Measurements from ENCODE around the gene PYGB.
A peak's percentile ranks its signal among the peaks of the same experiment; 100 is the strongest.

The PYGB gene

DNA sequence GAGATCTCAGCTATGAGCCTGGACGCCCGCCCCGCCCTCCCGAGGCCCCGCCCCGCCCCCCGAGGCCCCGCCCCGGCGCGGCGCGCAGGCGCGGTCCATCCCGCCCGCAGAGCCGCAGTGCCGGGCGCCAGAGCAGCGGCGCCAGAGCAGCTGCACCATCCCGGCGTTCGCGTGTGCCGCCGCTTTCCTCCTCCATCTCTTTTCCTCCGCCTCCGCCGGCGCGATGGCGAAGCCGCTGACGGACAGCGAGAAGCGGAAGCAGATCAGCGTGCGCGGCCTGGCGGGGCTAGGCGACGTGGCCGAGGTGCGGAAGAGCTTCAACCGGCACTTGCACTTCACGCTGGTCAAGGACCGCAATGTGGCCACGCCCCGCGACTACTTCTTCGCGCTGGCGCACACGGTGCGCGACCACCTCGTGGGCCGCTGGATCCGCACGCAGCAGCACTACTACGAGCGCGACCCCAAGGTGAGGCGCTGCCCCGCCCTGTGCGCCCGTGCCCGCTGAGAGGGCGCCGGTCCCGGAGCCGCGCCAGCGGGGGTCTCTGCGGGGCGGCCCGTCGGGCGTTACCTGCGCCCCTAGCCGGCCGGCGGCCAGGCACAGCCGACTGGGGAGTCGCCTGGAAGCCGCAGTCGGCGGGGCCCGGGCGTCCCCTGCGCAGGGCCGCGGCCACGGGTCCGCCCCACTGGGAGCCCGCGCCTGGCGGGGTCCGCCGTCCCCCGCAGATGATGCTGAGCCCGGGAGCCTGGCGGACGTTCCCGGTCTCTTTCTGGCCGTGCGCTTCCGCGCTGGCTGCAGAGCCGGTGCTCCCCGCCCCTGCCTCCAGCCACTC is at the start of gene PYGB:
Gene PYGB (plus strand): TSS at position 130 of the 830 bp plus-strand sequence. CDS start 94 bp downstream, at position 224.
- DNase-seq: peak; percentile 83

DNA sequence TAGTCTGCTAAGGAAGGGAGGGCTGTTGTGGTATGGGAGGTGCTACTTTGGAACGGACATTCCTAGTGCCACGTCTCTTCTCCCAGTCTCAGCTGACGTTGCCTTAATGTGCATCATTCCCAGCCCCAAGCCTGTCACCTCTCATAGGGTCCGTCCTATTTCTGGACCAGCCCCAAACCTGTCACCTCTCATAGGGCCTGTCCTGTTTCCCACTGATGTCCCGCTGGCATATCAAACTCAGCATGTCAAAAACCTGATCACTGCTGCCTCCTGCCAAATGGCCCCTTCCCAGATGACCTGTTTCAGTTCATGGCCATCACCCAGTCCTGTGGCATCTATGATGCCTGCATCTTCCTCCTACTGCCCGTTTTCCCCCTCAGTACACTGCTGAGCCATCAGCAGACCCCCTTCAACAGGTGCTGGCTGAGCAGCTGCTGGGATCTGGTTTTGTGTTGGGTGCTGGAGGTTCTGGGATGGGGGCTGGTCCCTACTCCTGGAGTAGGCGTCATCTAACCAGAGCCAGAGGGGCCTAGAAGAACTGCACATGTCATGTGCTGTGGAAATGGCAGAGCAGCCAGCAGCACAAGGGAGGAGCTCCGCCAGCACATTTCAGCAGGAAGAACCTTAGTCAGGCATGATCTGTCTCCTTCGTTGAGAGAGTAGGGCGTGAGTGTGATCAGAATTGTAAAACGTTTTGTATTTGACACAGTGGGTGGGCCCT is 49.1 kb upstream of the PYGB start:
- no peak for DNase-seq

DNA sequence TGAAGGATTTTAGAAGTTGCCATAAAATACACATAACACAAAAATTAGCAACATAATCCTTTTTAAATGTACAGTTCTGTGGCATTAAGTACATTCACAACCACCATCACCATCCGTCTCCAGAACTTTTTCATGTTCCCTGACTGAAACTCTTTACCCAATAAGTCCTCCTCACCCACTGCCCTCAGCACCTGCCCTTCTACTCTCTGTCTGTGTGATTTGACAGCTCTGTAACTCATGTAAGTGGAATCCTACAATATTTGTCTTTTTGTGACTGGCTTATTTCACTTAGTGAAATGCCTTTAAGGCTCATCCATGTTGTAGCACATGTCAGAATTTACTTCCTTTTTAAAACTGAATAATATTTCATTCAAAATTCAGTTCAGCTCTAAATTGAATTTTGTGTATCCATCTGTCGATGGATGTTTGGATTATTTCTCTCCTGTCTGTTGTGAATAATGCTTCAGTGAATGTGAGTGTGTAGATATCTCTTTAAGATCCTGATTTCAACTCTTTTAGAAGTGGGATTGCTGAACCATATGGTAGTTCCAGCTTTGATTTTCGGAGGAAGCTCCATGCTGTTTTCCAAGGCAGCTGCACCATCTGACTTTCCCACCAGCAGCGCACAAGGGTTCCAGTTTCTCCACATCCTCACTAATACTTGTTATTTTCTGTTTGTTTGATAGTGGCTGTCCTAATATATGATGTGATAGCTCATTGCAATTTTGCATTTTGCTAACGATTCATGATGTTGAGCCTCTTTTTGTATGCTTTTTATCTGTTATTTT is 48.2 kb upstream of the PYGB start:
- DNase-seq: no peak

DNA sequence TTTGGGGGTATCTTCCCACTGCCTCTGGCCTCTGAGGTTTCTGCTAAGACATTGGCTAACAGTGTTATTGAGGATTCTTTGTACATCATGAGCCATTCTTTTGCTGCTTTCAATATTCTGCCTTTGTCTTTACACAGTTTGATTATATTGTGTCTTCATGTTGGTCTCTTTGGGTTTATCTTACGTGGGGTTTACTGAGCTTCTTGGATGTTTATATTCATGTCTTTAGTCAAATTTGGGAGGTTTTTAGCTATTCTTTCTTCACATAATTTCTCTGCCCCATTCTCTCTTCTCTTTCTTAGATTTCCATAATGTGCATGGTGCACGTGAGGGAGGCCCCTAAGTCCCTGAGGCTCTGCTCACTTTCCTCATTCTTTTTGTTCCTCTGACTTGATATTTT is 44.8 kb upstream of the PYGB start:
- no peak for DNase-seq

DNA sequence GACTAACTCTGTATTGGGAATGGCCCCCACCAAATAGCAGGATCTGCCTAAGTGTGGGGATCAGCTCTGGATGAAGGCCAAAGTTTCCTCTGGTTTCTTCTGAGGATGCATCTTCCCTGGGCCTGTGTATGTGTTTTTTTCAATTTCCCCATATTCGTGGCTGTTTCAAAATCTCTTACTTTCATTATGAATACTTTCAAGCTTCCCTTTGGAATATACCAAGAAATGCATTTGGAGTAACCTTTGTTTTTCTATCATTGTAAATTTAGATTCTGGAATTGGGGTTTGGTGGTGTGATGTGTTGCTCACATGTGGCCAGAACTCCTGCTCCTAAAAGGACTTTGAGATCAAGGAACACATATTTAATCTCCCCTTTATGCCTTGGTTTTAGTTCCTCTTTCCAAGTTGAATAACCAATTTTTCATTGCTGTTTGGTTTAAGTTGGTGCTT is 44.0 kb upstream of the PYGB start:
- DNase-seq: peak; percentile 83

DNA sequence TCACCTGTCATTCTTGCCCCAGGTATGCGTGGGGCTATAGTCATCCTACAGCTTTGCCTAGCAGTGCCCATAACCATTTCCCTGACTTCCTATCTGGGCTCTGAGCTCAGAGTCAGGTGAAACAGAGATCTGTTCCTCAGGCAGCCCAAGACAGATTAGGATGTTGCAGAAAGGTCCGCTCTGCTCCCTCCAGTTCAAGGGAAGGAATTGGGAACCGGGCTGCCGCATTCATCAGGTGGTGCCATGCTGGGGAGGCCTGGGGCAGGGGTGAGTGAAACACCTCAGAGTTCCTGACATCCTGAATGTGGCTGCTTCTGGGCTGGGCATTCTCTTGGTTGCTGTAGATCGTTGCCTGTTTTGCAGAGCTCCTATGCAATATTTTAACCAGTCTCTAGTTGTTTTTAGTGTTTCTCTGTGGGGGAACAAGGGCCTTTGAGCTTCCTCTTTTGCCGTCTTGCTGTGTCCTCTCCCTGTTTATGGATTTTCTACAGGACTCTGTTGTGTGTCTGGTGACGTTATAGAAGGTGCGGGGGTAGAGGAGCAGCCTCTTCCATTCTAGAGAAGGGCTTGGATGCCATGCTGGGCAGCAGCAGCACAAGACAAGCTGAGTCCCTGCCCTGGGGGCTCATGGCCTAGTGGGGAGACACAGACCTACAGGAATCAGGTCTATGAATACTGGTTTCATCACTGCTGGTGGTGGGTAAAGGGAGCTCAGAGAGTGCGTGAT is 43.2 kb upstream of the PYGB start:
- DNase-seq: peak; percentile 73

DNA sequence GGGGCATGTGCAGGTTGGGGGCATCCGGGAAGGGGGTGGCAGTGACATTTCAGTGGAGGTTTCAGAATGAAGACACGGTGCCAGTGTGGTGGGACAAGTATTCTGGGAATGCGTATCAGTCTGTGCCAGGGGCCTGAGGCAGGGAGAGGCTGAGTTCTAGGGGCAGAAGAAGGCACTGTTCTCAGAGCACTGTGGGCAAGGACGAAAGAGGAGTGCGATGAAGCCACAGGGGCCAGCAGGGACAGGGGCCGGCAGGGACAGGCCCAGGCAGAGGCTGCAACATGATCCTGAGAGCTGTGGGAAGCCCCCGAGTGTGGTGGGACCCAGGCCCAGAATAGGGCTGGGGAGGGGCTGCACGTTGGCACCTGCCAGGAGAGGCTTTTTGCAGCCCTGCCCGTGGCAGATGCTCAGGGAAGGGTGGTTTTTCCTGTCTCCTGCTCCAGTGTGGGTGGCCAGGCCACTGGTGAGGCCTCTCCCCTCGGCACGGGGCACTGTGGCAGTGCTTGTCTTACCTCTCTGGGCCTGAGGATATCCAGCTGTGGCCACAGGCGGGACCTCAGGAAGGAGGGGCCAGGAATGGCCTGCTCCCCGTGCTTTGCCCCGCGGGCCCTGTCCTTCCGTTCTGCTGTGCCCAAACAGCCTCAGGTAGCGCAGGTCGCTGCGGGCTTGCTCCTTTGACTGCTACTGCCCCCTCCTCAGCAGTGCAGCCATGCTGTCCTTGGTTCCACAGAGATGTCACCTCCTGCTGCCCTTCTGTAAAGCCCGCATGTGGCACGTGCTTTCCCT is 42.4 kb upstream of the PYGB start:
- DNase-seq: no peak

DNA sequence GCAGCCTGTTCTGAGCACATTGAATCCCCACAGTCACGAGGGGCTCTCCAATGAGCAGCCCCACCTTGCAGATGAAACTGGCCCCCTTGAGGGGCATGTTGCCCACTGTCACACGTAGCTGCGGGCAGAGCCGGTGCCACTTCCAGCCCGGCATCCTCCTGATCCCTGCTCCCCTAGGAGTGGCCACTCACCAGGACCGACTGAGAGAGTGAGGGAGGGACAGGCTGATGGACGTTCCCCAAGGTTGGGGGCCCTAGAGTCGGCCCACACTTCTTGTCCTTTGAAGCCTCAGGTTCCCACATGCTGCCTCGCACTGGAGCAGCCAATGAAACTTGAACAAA is 41.9 kb upstream of the PYGB start:
- no peak for DNase-seq

DNA sequence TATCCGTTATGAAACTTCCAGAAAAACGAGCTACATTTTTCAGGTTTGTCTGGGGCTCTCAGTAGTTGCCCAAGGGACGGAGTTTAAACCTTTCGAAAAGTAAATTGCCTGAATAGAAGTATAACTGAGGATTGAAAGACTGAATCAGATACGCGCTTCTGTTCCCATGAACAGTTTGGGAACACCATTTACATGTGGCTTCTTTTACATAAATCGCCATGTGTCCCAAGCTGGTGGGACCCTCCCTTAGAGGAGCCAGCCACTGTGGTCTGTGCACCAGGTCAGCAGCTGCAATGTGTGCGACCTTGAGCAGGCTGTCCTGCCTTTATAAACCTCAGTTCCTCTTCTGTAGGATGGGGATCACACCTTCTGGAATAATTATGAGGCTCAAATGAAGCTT is 41.3 kb upstream of the PYGB start:
- no peak for DNase-seq

DNA sequence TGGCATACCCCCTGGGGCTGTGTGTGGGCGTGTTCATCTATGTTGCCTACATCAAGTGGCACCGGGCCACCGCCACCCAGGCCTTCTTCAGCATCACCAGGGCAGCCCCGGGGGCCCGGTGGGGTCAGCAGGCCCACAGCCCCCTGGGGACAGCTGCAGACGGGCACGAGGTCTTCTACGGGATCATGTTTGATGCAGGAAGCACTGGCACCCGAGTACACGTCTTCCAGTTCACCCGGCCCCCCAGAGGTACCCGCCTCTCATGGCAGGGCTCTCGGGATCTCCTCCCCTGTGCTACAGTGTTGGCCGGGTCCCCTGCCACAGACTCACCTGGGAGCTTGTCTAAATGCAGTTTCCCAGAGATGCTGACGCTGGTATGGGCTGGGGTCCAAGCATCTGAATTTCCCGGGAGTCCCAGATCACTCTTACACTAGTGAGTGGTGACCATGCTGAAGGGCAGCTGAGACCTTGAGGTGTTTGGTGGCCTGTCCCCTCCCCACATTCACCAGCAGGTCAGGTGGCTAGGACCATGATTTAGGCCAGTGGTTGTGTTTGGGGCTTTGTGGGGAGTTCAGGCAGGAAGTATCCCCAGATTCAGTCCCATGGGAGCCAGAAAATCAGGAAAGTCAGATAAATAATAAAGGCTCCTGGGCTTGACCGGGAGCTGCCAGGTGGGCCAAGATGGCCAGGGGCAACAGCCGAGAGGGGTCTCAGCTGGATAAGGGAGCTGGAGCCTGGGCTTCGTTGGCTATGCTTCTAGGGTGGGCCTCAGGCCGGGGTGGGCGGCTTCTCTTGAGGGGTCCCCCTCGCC is 40.5 kb upstream of the PYGB start:
- DNase-seq: no peak

DNA sequence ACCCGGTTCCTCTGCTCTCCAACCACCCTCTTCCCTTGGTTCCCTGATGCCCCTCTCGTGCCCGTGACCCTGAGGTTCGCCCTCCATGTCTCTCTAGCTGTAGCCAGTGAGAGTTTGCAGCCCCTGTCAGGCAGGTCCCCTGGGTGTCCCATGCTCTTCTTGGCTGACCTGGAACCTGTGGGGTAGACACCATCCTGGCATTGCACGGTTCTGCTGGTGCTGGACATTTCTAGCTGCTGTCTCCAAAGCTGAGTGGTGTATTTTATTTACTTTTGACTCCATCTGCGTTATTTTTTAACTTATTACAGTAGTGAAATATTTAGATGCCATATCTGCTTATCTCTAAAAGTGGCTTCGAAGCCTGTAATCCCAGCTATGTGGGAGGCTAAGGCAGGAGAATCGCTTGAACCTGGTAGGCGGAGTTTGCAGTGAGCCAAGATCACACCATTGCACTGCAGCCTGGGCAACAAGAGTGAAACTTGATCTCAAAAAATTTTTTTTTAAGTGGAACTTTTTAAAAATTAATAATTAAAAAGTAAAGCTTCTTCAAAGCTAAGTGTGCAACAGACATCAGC is 39.8 kb upstream of the PYGB start:
- DNase-seq: no peak

DNA sequence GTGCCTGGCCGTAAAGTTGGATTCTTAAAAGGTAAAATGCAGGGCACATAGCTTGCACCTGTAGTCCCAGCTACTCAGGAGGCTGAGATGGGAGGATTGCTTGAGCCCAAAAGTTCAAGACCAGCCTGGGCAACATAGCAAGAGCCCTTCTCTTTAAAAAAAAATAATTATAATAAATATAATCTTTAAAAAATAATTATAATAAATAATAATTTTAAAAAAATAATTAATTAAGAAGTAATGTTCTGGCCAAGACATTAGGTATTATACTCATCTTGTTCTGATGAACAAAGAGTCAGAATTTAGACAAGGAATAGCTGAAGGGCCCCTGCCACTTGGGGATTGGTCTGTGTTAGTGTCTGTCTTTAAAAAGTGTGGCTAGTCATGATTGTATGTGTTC is 38.5 kb upstream of the PYGB start:
- no peak for DNase-seq

DNA sequence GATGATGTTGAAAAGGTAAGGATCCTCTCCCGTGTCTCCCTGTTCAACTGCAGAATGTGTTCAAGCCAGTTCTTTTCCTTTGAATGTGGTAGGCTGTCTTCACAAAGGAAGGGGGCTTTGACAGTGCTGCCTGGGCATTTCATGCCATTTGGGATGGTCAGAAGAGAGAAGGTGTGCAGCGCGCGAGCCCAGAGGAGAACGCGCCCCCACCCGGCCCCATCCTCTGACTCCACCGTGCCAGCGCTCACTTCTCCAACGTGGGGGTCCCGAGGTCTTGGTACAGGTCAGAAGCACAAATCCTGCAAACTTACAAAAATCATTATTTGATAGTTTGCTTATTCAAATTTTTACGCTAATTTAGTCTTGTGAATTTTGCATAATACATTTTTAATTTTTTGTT is 38.0 kb upstream of the PYGB start:
- no peak for DNase-seq

DNA sequence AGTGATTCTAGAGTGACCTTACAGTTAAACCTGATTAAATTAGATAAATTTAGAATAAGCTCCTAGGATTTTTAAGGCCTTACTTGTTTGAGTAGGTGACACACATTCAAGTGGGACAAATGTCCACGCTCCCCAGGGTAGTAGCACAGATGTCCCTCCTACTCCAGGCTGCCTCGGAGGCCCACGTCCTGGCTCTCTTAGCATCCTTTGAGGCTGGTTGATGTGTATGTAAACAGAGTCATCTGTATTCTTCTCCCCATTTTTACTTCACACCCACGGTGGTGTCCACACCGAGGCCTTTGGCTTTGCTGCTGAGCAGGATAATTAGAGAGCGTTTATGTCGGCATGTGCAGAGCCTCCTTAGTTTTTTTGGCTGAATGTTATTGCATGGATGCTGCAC is 36.6 kb upstream of the PYGB start:
- DNase-seq: no peak

DNA sequence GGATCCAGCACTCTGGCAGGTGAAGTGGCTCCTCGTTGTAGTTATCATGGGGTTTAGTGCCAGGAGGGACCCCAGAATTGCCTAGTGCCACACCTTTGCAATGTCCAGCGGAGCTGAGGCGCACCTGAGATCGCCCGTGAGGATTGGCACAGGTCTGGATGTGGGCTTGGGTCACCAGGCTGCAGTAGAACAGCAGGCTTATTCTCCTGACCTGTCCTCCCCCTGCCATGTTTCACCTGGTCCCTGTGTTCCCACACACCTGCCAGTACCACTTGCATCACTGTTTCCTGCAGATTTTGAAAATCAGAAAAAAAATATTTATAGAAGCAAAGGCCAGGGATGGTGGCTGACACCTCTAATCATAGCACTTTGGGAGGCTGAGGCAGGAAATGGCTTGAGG is 35.6 kb upstream of the PYGB start:
- no peak for DNase-seq

DNA sequence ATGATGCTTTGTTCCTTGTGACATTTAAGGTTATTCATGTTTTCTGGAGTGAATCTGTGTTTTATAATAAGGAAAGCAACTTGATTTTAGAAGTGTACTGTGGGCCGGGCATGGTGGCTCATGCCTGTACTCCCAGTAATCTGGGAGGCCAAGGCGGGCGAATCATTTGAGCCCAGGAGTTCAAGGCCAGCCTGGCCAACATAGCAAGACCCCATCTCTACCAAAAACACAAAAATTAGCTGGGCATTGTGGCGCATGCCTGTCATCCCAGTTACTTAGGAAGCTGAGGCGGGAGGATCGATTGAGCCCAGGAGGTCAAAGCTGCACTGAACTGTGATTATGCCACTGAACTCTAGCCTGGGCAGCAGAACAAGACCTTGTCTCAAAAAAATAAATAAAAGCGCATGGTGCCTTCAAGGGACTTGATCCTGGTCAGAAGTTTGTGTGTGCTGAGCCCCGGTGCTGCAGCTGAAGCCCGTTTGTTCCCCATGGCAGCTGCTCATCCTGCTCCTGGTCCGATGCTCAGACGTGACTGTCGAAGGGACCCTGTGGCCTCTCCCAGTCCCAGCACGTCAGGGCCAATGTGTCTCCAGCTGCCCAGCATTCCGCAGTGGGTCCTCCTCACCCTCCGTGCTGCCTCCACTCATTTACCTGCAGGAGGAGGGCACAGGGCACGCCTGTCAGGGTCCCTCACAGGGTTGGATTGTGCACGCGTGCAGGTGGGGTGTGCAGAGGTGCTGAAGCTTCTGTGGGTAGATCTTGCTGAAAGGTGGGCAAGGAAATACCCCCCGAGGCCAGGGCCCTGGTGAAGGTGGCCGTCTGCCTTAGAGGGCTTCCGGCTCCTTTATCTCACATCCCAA is 34.1 kb upstream of the PYGB start:
- no peak for DNase-seq

DNA sequence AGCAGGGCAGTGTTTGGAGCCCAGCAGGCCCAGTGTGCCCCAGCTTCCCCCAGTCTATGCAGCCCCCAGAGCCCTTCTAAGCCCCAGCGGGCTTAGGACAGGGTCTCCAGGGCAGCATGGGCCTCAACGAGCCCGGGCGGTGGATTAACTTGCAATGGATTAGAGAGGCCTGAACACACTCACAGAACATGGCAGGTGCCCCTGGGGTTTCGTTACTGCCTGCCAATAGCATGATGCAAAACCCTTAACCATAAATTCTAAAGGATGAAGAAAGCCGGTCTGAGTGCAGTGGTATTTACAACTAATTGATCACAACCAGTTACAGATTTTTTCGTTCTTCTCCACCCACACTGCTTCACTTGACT is 33.5 kb upstream of the PYGB start:
- DNase-seq: no peak

DNA sequence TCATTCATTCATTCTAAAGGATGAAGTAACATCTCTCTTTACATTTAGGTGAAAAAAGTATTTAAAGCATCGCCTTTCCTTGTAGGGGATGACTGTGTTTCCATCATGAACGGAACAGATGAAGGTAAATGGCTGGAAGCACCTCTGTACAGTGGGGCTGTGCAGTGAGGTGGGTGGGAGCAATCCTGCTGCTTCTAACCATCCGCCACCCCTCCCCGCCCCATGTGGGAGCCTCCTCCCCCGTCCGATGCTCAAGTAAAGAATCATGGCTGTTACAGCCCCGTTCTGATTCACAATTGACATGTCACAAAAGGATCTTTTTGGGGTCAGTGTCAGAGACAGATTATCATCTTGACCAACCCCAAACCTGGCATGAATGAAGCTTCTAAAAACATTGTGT is 33.1 kb upstream of the PYGB start:
- DNase-seq: no peak

DNA sequence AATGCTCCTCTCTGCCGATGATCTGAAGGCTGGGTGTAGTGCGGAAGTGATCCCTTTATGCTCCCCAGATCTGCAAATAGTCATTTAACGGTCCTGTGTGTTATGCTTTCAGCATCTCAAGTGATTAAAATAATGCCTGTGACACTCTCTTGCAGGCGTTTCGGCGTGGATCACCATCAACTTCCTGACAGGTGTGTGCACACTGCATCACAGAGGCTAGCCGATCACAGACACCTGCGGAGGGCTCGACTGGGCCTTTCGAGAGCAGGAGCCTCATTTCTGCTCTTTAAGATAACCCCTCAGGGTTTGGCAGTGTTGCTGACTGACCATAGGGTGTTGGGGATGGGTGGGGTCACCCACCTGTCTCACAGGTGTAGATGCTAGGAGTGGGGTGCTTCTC is 32.4 kb upstream of the PYGB start:
- no peak for DNase-seq
